Neuron (in vitro differentiated cells): Measurements from ENCODE around the gene DUSP16.

Experiments
- H2AFZ ChIP-seq: one replicate; pipeline ENCODE4 v1.6.1; 2013; ENCODE audit warnings: low read depth, mild to moderate bottlenecking, inconsistent platforms, low read length, moderate library complexity
- H3K27me3 ChIP-seq: one replicate; pipeline ENCODE4 v1.6.1; 2013; ENCODE audit warnings: low read length; ENCODE audit not compliant: insufficient read depth
- H3K36me3 ChIP-seq: one replicate; pipeline ENCODE4 v1.6.1; 2013; ENCODE audit warnings: low read length; ENCODE audit not compliant: insufficient read depth
- H3K4me1 ChIP-seq: one replicate; pipeline ENCODE4 v1.6.1; 2013; ENCODE audit warnings: low read length; ENCODE audit not compliant: insufficient read depth
- H3K4me3 ChIP-seq: 2 replicates; pipeline ENCODE4 v1.5.1; 2013; ENCODE audit warnings: mild to moderate bottlenecking, low read length, moderate library complexity
- H3K9me3 ChIP-seq: one replicate; pipeline ENCODE4 v1.6.1; 2013; ENCODE audit warnings: low read length

Gene DUSP16

DNA sequence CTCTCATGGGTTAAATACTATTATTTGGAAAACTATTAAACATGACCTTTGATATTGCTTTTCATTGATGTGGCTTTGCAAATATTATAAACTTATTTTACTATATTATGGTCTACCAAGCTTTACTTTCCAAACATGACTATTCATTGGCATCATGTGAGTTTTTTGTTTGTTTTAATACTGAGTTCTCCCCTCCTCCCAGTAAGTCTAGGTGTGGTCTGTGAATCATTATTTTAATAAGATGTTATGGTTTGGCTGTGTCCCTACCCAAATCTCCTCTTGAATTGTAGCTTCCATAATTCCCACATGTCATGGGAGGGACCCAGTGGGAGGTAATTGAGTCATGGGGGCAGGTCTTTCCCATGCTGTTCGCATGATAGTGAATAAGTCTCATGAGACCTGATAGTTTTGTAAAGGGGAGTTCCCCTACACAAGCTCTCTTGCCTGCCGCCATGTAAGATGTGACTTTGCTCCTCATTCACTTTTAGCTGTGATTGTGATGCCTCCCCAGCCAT lies 125.8 kb downstream of the DUSP16 start:
- Histone ChIP-seq H2AFZ (no peak overlapping the region), H3K27me3 (no peaks in the 10 kb centered on the region), H3K36me3 (no peaks in the 10 kb centered on the region), H3K4me3 (no peak overlapping the region), H3K4me1 (no peaks in the 10 kb centered on the region), H3K9me3 (peaks cover 2% of the 10 kb centered on the region)

DNA sequence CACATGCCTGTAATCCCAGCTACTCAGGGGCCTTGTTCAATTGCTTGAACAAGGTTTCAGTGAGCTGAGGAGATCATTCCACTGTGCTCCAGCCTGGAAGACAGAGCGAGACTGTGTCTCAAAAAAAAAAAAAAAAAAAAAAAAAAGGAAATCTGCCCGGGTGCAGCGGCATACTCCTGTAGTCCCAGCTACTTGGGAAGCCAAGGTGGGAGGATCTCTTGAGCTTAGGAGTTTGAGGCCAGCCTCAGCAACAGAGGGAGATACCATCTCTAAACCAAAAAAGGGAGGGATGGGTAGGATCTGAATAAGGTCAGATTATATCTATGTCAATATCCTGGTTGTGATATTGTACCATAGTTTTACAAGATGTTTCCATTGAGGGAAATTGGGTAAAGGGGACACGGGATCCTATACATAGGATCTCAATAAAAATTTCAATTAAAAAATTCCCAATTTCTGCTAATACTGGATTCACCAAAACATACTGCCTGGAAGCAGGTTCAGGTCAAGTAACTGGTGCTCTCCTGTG lies 129.4 kb downstream of the DUSP16 start:
- Histone ChIP-seq H3K4me1 (no peaks in the 10 kb centered on the region), H2AFZ (no peak overlapping the region), H3K27me3 (no peaks in the 10 kb centered on the region), H3K9me3 (peaks cover 2% of the 10 kb centered on the region), H3K4me3 (no peak overlapping the region), H3K36me3 (no peaks in the 10 kb centered on the region)

DNA sequence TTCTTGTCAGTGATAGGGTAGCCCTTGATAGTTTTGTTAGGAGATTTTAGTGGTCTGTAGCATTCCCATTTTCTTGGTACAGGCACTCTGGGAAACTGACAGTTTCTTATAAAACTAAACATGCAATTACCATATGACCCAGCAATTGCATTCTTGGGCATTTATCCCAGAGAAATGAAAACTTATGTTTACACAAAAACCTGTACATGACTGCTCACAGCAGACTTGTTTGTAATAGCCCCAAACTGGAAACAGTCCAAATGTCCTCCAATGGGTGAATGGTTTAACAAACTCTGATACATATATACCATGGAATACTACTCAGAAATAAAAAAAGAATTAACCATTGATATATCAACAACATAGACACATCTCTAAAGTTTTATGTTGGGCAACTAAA lies 130.3 kb downstream of the DUSP16 start:
- Histone ChIP-seq H3K4me3 (no peak overlapping the region), H2AFZ (no peak overlapping the region), H3K27me3 (no peaks in the 10 kb centered on the region), H3K36me3 (no peaks in the 10 kb centered on the region), H3K4me1 (no peaks in the 10 kb centered on the region), H3K9me3 (peaks cover under 1% of the 10 kb centered on the region)

DNA sequence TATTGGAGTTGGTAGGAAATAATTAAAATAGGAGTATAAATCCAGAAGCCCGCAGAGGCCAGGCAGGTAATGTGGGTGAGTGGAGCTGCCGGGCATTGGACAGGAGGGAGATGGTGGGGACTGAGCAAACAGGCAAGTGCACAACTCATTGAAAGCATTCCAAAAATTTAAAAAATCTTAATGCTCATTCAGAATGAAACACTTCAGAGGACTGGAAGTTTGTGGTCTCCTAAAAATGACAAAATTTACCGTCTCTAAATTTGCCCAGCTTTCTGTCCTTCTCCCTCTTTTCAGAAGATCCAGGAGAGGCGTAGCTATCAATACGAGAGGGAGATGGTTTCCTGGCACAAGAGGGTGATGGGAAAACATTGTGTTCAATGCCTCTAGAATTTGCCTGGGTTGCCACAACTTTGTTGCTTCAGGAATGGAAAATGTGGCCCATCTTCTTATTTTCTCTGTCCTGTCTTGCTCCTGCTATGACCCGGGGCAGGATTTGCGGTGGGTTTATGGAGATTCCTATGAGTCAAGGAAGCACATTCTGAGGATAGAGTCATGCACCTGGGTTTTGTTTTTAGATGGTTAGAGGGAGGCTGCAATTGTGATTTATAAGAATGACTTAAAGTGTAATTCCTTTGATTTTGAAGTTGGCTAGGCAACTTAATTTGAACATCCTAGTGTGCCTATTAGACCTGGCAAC lies 133.6 kb downstream of the DUSP16 start:
- H3K27me3 ChIP-seq, result no peaks in the 10 kb centered on the region
- H2AFZ ChIP-seq, result no peak overlapping the region
- H3K9me3 ChIP-seq, result no peaks in the 10 kb centered on the region
- H3K4me3 ChIP-seq, result no peak overlapping the region
- no peaks in the 10 kb centered on the region for H3K4me1 ChIP-seq
- no peaks in the 10 kb centered on the region for H3K36me3 ChIP-seq

DNA sequence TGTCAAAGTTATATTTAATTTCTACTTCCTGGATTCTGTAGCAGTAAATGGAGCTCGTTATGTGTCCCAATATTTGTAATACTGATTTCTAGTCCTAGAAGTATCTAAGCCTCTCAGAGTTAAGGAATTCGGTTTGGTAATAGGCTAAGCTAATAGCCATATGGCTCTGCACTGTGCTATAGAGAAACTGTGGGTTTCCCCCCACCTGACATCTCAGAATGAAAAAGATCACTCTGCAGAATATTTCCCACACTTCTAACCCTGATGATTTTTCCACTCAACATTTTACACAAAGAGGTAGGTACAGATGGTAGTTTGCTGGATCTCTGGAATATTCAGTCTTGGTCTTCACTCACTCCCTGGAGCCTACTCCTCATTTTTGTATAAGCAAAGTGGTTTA lies 134.6 kb downstream of the DUSP16 start:
- Histone ChIP-seq H3K4me1 (no peaks in the 10 kb centered on the region), H3K27me3 (no peaks in the 10 kb centered on the region), H3K36me3 (no peaks in the 10 kb centered on the region), H3K9me3 (no peaks in the 10 kb centered on the region), H3K4me3 (no peak overlapping the region), H2AFZ (no peak overlapping the region)

DNA sequence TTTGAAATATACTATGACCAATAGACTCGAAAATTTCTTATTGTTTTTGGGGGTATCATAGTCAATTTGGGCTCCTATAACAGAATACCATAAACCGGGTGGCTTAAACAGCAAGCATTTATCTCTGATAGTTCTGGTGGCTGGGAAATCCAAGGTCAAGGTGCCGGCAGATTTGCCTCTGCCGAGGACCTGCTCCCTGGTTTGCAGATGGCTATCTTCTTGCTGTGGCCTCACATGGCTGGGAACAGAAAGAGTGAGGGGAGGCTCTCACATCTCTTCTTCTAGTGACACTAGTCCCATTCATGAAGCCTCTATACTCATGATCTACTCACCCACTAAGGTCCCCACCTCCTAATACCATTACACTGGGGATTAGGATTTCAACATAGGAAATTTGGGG lies 135.1 kb downstream of the DUSP16 start:
- Histone ChIP-seq H3K36me3 (no peaks in the 10 kb centered on the region), H3K9me3 (no peaks in the 10 kb centered on the region), H3K4me1 (no peaks in the 10 kb centered on the region), H3K4me3 (no peak overlapping the region), H3K27me3 (no peaks in the 10 kb centered on the region), H2AFZ (no peak overlapping the region)

DNA sequence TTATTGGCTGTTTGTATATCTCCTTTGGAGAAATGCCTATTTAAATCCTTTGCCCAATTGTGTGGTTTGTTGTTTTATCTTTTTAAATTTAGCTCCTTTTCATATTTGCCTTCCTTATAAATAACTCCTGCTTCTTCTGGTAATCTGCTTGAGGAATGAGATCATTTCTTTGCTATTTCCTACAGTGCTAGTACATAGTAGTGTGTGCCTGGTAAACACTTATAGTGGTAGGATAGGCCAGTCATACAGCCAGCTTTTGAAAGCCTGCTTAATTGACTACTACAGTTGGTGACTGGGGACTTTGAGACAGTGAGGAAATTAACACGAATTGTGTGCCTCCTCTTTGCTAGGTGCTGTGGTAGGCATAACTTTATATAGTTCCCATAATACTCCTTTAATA lies 137.0 kb downstream of the DUSP16 start:
- H3K9me3 ChIP-seq, result no peaks in the 10 kb centered on the region
- no peaks in the 10 kb centered on the region for H3K36me3 ChIP-seq
- no peaks in the 10 kb centered on the region for H3K4me1 ChIP-seq
- no peak overlapping the region for H3K4me3 ChIP-seq
- no peak overlapping the region for H2AFZ ChIP-seq
- H3K27me3 ChIP-seq, result no peaks in the 10 kb centered on the region

DNA sequence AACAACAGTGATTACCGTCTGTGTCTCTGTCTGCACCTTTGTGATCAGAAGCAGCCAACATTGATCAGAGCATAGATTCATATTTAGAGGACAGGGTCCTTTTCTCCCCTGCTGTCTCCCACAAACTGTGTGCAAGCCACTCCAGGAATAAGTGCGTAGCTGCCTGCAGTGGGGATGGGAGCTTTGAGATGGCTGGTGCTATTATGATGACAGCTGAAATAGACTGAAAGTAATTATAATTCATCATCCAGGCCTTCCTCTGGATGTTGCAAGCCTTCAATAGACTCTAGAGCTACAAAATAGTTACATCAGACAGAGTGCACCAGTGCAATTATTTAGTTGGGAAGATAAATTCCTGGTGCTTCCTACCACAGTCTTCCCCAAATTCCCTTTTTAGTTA lies 137.7 kb downstream of the DUSP16 start:
- Histone ChIP-seq H3K4me3 (no peak overlapping the region), H3K9me3 (no peaks in the 10 kb centered on the region), H3K4me1 (no peaks in the 10 kb centered on the region), H3K36me3 (no peaks in the 10 kb centered on the region), H2AFZ (no peak overlapping the region), H3K27me3 (no peaks in the 10 kb centered on the region)
